ENCODE measurements around the gene MRM2. TPM values are rescaled to one million over a fixed set of nuclear protein-coding genes. Genes with fewer than 3 reads are reported as not detected.

Gene MRM2
- polyA plus RNA-seq: 10 to 100 TPM in 2 of 3 donors, 1 to 10 TPM in 1; 9.2 to 21.8 (median 15.7) TPM

- WGBS, 3 donors: 0 to 1% (median 1%) methylated on average over 78 to 81 of the region's 81 CpGs
- no peak within 1 kb of the TSS for H3K27ac ChIP-seq (ENCODE audit: low read depth, low read length)
Observed at GRCh38 chr7:2241580-2242540, at the start of gene MRM2, which contains the start of gene NUDT1. MRM2 (minus strand) TSS chr7:2242205; CDS start chr7:2242169, 36 bp downstream. NUDT1 (plus strand) TSS chr7:2242226; CDS start chr7:2244575, 2,349 bp downstream.

- WGBS, 3 donors: 93 to 94% (median 93%) methylated on average over 6 of the region's 6 CpGs
- no peak overlapping the region for H3K27ac ChIP-seq (ENCODE audit: low read depth, low read length)
Observed at GRCh38 chr7:2290877-2291276, 48.9 kb upstream of the MRM2 start.

- H3K27ac ChIP-seq (ENCODE audit: low read depth, low read length): no peak overlapping the region
- WGBS, 3 donors: 80 to 91% (median 86%) methylated on average over 13 of the region's 13 CpGs
Observed at GRCh38 chr7:2289621-2290020, 47.6 kb upstream of the MRM2 start.

- no peak overlapping the region for H3K27ac ChIP-seq (ENCODE audit: low read depth, low read length)
- WGBS, 3 donors: 63 to 86% (median 71%) methylated on average over 20 of the region's 20 CpGs
Observed at GRCh38 chr7:2289111-2289586, 47.1 kb upstream of the MRM2 start.

GRCh38 chr7:2288503-2288902, 46.5 kb upstream of the MRM2 start:
- 90 to 94% (median 93%) methylated on average over 8 of the region's 8 CpGs for WGBS, 3 donors

GRCh38 chr7:2287745-2288144, 45.7 kb upstream of the MRM2 start:
- WGBS, 3 donors: 90 to 97% (median 94%) methylated on average over 8 of the region's 8 CpGs

More at GRCh38 chr7:2288503-2288902, 46.5 kb upstream of the MRM2 start:
- H3K27ac ChIP-seq (ENCODE audit: low read depth, low read length): no peak overlapping the region

GRCh38 chr7:2283074-2283473, 41.1 kb upstream of the MRM2 start:
- H3K27ac ChIP-seq (ENCODE audit: low read depth, low read length): no peak overlapping the region
- WGBS, 3 donors: 92 to 95% (median 95%) methylated on average over 18 to 20 of the region's 20 CpGs

More at GRCh38 chr7:2287745-2288144, 45.7 kb upstream of the MRM2 start:
- no peak overlapping the region for H3K27ac ChIP-seq (ENCODE audit: low read depth, low read length)

- H3K27ac ChIP-seq (ENCODE audit: low read depth, low read length): no peak overlapping the region
- 81 to 86% (median 85%) methylated on average over 14 of the region's 14 CpGs for WGBS, 3 donors
Observed at GRCh38 chr7:2282185-2282751, 40.3 kb upstream of the MRM2 start.

GRCh38 chr7:2281541-2281940, 39.5 kb upstream of the MRM2 start:
- no peak overlapping the region for H3K27ac ChIP-seq (ENCODE audit: low read depth, low read length)
- 41 to 75% (median 42%) methylated on average over 9 of the region's 9 CpGs for WGBS, 3 donors

GRCh38 chr7:2280424-2280823, 38.4 kb upstream of the MRM2 start:
- WGBS, 3 donors: 61 to 69% (median 68%) methylated on average over 2 of the region's 2 CpGs
- no peak overlapping the region for H3K27ac ChIP-seq (ENCODE audit: low read depth, low read length)

GRCh38 chr7:2279896-2280295, 37.9 kb upstream of the MRM2 start:
- H3K27ac ChIP-seq (ENCODE audit: low read depth, low read length): no peak overlapping the region
- WGBS, 3 donors: 47 to 60% (median 59%) methylated on average over 4 of the region's 4 CpGs

- WGBS, 3 donors: 86 to 97% (median 95%) methylated on average over 11 of the region's 11 CpGs
- H3K27ac ChIP-seq (ENCODE audit: low read depth, low read length): no peak overlapping the region
Observed at GRCh38 chr7:2278026-2278425, 36.0 kb upstream of the MRM2 start.

GRCh38 chr7:2276107-2276506, 34.1 kb upstream of the MRM2 start:
- WGBS, 3 donors: 83 to 90% (median 87%) methylated on average over 18 of the region's 18 CpGs
- H3K27ac ChIP-seq (ENCODE audit: low read depth, low read length): no peak overlapping the region

GRCh38 chr7:2275101-2275500, 33.1 kb upstream of the MRM2 start:
- WGBS, 3 donors: 89 to 94% (median 89%) methylated on average over 18 of the region's 18 CpGs
- H3K27ac ChIP-seq (ENCODE audit: low read depth, low read length): no peak overlapping the region

GRCh38 chr7:2274666-2275065, 32.7 kb upstream of the MRM2 start:
- 82 to 89% (median 87%) methylated on average over 7 of the region's 7 CpGs for WGBS, 3 donors

GRCh38 chr7:2273866-2274265, 31.9 kb upstream of the MRM2 start:
- 96 to 97% (median 97%) methylated on average over 18 to 20 of the region's 20 CpGs for WGBS, 3 donors
- H3K27ac ChIP-seq (ENCODE audit: low read depth, low read length): no peak overlapping the region

More at GRCh38 chr7:2274666-2275065, 32.7 kb upstream of the MRM2 start:
- no peak overlapping the region for H3K27ac ChIP-seq (ENCODE audit: low read depth, low read length)

GRCh38 chr7:2272031-2272430, 30.0 kb upstream of the MRM2 start:
- H3K27ac ChIP-seq (ENCODE audit: low read depth, low read length): no peak overlapping the region
- 78 to 87% (median 84%) methylated on average over 9 of the region's 9 CpGs for WGBS, 3 donors

- no peak overlapping the region for H3K27ac ChIP-seq (ENCODE audit: low read depth, low read length)
- WGBS, 3 donors: 74 to 80% (median 80%) methylated on average over 27 of the region's 27 CpGs
Observed at GRCh38 chr7:2271273-2272026, 29.4 kb upstream of the MRM2 start.

Data from adipose tissue (tissue), 3 donors.